Thyroid gland (tissue), 4 donors: ENCODE data around the gene POLDIP2. TPM values are rescaled to one million over a fixed set of nuclear protein-coding genes. Genes with fewer than 3 reads are reported as not detected.
"Not testable (repeated sequence)": the region's sequence is repeated elsewhere in the genome, so short reads cannot be mapped to it uniquely, and the experiment has no call there.

Experiments used
- DNase-seq, 2 donors: peaks; one replicate each; pipeline ENCODE4 v3.0.0-alpha.2; 2019
- H3K27ac ChIP-seq, 3 donors: fragments of 200-600 bp; sonication (generic); 1 replicate in 2 of 3; 2 replicates in 1 of 3; pipeline ENCODE4 v1.5.1; 2016 to 2019; ENCODE audit warnings: mild to moderate bottlenecking in 1 of 3, moderate library complexity in 1 of 3
- H3K27me3 ChIP-seq: fragments of 200-600 bp; sonication (generic); one replicate; pipeline ENCODE4 v1.5.1; 2019
- H3K36me3 ChIP-seq, 2 donors: fragments of 200-600 bp; sonication (generic); one replicate each; pipeline ENCODE4 v1.5.1; 2016 to 2019
- H3K4me1 ChIP-seq, 2 donors: fragments of 200-600 bp; sonication (generic); one replicate each; pipeline ENCODE4 v1.5.1; 2017 to 2019
- H3K4me3 ChIP-seq, 3 donors: fragments of 200-600 bp; sonication (generic); replicated peaks in 1 of 3; 1 replicate in 2 of 3; 2 replicates in 1 of 3; pipeline ENCODE4 v1.5.1; 2016; ENCODE audit warnings: mild to moderate bottlenecking in 1 of 3
- H3K9me3 ChIP-seq: fragments of 200-600 bp; sonication (generic); one replicate; pipeline ENCODE4 v1.5.1; 2017
- POLR2A ChIP-seq, 2 donors: fragments of 450-650 bp; IDR thresholded peaks; one replicate each; pipeline ENCODE4 v1.6.1; 2017; ENCODE audit warnings: antibody characterized with exemption in 2 of 2, mild to moderate bottlenecking in 2 of 2, moderate library complexity in 1 of 2
- WGBS, 2 donors: methylation state at CpG; one replicate each; pipeline ENCODE4 v1.1.5; 2017; 5-methylcytosine and 5-hydroxymethylcytosine counted together
- intact Hi-C: fragments of 100-400 bp; cut with DNase I; formaldehyde crosslinking; loops from one replicate; pipeline ENCODE4 v1.15.1; 2023
- total RNA-seq, 4 donors: library from RNA; depleted of rRNA; stranded (reverse); fragments of >200 nt; gene quantifications; one replicate each; pipeline ENCODE4 v1.2.3, GENCODE V29; 2016
- TF ChIP-seq, protein P1 (sequence below), 6 experiments: fragments of 200-600 bp in 3 of 6; fragments of 450-650 bp in 3 of 6; sonication (generic) in 3 of 6; IDR thresholded peaks; one replicate each; pipeline ENCODE4 v1.5.1; 2016 to 2019; ENCODE audit warnings: antibody characterized with exemption in 6 of 6, mild to moderate bottlenecking in 2 of 6, inconsistent platforms in 1 of 6, moderate library complexity in 1 of 6

POLDIP2 gene
- total RNA-seq, 4 donors from 2014 or later, result 55.4 to 102 (median 91.7) TPM

DNA sequence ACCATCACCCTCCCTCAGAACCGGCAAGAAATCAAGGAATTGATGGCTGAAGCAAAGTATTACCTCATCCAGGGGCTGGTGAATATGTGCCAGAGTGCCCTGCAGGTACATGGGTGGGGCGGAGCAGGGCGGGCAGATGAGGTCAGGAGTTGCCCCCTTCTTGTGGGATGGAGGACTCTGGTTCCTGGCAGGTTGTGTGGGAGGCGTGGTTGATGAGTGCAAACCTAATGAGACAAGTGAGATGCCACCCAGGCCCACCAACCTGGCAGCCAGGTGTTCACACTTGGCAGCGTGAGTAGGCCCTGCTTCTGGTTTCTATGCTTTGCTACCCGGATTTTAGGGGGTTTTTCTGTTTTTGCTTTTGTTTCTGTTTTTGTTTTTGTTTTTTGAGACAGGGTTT is 17.0 kb downstream of the POLDIP2 start:
- intact Hi-C loops, result no loop called here
- Histone ChIP-seq H3K4me3 (no peak overlapping the region), H3K4me1 (peaks cover 0 to 29% of the 10 kb centered on the region in 2 donors), H3K36me3 (peaks cover 44 to 48% of the 10 kb centered on the region in 2 donors), H3K9me3 (no peaks in the 10 kb centered on the region), H3K27me3 (no peaks in the 10 kb centered on the region), H3K27ac (no peak overlapping the region)
- no peak for DNase-seq
- WGBS, 2 donors, result 92 to 98% methylated on average over 6 of the region's 6 CpGs
- no peak for TF ChIP-seq POLR2A (IDR thresholded peaks at IDR 0.05)
- TF ChIP-seq, protein P1, sequence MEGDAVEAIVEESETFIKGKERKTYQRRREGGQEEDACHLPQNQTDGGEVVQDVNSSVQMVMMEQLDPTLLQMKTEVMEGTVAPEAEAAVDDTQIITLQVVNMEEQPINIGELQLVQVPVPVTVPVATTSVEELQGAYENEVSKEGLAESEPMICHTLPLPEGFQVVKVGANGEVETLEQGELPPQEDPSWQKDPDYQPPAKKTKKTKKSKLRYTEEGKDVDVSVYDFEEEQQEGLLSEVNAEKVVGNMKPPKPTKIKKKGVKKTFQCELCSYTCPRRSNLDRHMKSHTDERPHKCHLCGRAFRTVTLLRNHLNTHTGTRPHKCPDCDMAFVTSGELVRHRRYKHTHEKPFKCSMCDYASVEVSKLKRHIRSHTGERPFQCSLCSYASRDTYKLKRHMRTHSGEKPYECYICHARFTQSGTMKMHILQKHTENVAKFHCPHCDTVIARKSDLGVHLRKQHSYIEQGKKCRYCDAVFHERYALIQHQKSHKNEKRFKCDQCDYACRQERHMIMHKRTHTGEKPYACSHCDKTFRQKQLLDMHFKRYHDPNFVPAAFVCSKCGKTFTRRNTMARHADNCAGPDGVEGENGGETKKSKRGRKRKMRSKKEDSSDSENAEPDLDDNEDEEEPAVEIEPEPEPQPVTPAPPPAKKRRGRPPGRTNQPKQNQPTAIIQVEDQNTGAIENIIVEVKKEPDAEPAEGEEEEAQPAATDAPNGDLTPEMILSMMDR (IDR thresholded peaks at IDR 0.05), result no peak

DNA sequence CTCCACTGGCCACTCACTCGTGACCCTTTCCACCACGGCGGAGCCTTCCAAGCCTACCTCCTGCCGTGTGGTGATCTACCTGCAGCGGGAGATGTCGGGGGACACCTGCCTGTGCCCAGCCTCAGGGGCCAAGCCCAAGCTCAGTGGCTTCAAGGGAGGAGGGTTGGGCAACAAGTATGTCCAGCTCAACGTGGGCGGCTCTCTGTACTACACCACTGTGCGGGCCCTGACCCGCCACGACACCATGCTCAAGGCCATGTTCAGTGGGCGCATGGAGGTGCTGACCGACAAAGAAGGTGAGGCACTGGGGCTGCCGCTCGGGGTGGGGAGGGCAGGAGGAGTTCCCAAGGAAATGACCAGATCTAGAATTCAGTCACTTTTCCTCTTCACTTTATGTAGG is 17.9 kb downstream of the POLDIP2 start:
- DNase-seq, result no peak
- no peaks in the 10 kb centered on the region for H3K27me3 ChIP-seq
- peaks cover 6 to 33% of the 10 kb centered on the region in 2 donors for H3K4me1 ChIP-seq
- H3K4me3 ChIP-seq, result no peak overlapping the region
- 95 to 96% methylated on average over 15 of the region's 15 CpGs for WGBS, 2 donors
- TF ChIP-seq, protein P1 (IDR thresholded peaks at IDR 0.05), result no peak
- TF ChIP-seq POLR2A (IDR thresholded peaks at IDR 0.05), result no peak
- peaks cover 34 to 41% of the 10 kb centered on the region in 2 donors for H3K36me3 ChIP-seq
- intact Hi-C loops, result loop anchor here (10.0 kb wide), 1 partner anchor 615 kb away; the partner anchor contains the start of gene PHF12
- H3K9me3 ChIP-seq, result no peaks in the 10 kb centered on the region
- no peak overlapping the region for H3K27ac ChIP-seq

DNA sequence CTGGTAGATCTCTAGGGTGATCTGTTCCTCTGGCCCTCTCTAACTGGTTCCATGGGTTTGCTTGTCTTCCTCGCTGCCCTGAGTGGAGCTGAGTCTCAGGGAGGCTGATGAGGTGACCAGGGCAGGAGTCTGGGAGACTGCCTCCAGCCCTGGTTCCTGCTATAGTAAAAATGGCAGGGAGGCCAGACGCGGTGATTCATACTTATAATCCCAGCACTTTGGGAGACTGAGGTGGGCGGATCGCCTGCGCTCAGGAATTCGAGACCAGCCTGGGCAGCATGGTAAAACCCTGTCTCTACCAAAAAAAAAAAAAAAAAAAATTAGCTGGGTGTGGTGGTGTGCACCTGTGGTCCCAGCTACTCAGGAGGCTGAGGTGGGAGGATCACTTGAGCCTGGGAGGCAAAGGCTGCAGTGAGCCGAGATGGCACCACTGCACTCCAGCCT is 18.5 kb downstream of the POLDIP2 start:
- DNase-seq, H3K4me3 ChIP-seq, H3K9me3 ChIP-seq, H3K27me3 ChIP-seq: not testable (repeated sequence)
- whole genome bisulfite sequencing, 2 donors, result 80 to 86% methylated on average over 7 to 8 of the region's 8 CpGs
- peak overlapping the region in 1 of 3 donors; percentile 55 for H3K27ac ChIP-seq
- intact Hi-C loops, result loop anchor here (10.0 kb wide), 1 partner anchor 616 kb away; the partner anchor contains the start of gene PHF12
- H3K36me3 ChIP-seq, result peaks cover 33 to 35% of the 10 kb centered on the region in 2 donors
- peaks cover 11 to 36% of the 10 kb centered on the region in 2 donors for H3K4me1 ChIP-seq

DNA sequence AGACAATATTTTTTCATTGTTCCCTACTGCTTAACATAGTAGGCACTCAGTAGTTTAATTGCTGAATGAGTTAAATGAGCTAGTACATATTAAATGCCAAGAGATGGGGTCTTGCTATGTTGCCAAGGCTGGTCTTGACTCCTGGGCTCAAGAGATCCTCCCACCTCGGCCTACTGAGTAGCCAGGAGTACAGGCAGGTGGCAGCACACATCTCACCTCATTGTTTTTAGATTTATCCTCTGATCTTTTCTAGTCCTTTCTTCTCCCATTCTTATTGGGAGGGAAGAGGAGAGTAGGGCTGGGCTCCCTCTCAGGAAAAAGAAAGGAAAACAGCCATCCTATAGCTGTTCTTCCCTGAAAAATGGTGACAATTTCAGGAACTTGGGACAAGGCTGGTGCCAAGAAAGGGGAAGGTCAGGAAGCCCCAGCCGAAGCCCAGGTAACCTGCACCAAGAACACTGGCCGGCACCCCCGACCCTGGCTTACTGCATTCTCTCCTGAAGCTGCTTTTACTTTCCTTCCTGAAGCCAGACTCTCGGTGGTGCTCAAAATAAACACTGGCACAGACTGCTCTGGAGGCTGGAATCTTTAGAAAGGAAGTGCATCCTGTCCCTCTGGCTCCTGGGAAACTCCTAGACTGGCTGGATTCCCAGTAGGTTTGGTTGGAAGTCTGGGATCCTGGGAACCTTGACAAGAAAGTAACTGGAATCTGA is 19.1 kb downstream of the POLDIP2 start:
- intact Hi-C loops, result loop anchor here (10.0 kb wide), 1 partner anchor 617 kb away; the partner anchor contains the start of gene PHF12
- H3K4me3 ChIP-seq, result no peak overlapping the region
- DNase-seq, result no peak
- 57 to 69% methylated on average over 5 of the region's 5 CpGs for WGBS, 2 donors
- H3K4me1 ChIP-seq, result peaks cover 11 to 37% of the 10 kb centered on the region in 2 donors
- H3K27ac ChIP-seq, result peak overlapping the region in 2 of 3 donors; percentile 14 to 55
- peaks cover 30 to 33% of the 10 kb centered on the region in 2 donors for H3K36me3 ChIP-seq
- no peak for TF ChIP-seq POLR2A (IDR thresholded peaks at IDR 0.05)
- TF ChIP-seq, protein P1 (IDR thresholded peaks at IDR 0.05), result no peak
- no peaks in the 10 kb centered on the region for H3K9me3 ChIP-seq
- H3K27me3 ChIP-seq, result no peaks in the 10 kb centered on the region

DNA sequence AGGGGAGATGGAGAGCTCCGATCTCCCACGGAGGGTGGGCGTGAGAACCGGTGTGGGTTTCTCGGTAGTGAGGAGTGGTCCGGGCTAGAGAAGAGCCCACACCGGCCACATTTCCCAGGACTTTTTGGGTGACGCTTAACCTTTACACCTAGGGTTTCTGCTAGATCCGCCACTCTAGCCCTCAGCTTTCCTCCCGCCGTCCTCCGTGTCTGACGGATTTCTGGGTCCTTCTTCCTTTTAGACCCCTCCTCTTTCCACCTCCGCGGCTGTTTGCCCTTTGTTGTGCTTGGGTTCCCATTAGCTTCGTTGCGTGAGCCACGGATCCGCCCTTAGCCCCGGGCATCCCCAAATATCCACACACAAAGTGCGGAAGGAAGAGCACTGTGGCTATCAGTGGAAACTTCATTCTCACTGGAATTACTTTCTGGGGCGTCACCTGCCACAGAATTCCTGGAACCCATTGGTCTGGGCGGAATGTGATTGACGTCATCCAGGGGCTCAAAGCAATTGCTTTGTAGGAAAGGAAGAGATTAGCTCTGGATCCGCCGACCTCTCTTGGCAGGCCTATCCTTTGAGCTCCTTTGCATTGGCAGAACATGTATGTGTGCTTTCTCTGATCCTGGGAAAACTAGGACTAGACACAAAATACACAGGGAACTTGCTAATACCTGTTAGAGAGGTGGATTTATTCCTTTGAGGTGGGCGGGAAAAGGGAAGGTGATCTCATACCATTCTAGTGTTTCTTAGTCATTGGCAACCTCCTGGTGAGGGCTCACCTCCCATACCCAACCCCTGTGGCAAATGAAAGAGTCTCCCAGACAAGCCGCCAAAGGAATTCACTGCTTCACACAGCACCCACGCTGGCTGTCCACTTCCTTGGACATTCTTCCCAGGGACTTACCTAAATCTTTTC is 21.1 kb downstream of the POLDIP2 start:
- H3K4me1 ChIP-seq, result peaks cover 11 to 35% of the 10 kb centered on the region in 2 donors
- peaks cover 10 to 21% of the 10 kb centered on the region in 2 donors for H3K36me3 ChIP-seq
- peak overlapping the region; percentile 83 to 95 (median 91) for H3K27ac ChIP-seq
- peak overlapping the region; percentile 80 to 91 (median 91) for H3K4me3 ChIP-seq
- no peaks in the 10 kb centered on the region for H3K27me3 ChIP-seq
- intact Hi-C loops, result loop anchor here (10.0 kb wide), 1 partner anchor 619 kb away; the partner anchor contains the start of gene PHF12
- H3K9me3 ChIP-seq, result no peaks in the 10 kb centered on the region
- DNase-seq, result peak; percentile 66 to 70
- 5 to 7% methylated on average over 28 to 29 of the region's 29 CpGs for WGBS, 2 donors
- TF ChIP-seq, protein P1 (IDR thresholded peaks at IDR 0.05), result no peak
- TF ChIP-seq POLR2A (IDR thresholded peaks at IDR 0.05), result peak; percentile 14 to 40
